HepG2 (cell line): ENCODE measurements around the gene ACSL5.

Source experiments
- ARID3A ChIP-seq: IDR thresholded peaks from 2 replicates; pipeline ENCODE4 v1.6.1; 2012; ENCODE audit warnings: low read depth, low read length, improper control_type of control experiment
- FIP1L1 ChIP-seq: fragments of 200-400 bp; formaldehyde crosslinking; IDR thresholded peaks from 2 replicates; pipeline ENCODE4 v1.6.1; 2018; ENCODE audit warnings: low read depth, mild to moderate bottlenecking, low read length, moderate library complexity, borderline replicate concordance; ENCODE audit not compliant: insufficient read depth
- GLI4 ChIP-seq: sonication (generic); formaldehyde crosslinking; IDR thresholded peaks from 2 replicates; pipeline ENCODE4 v1.5.1; 2020; ENCODE audit warnings: missing genetic modification reagents, mild to moderate bottlenecking, moderate library complexity, borderline replicate concordance
- NFRKB ChIP-seq: fragments of 450-650 bp; IDR thresholded peaks from 2 replicates; pipeline ENCODE4 v1.6.1; 2017
- RFX3 ChIP-seq: IDR thresholded peaks from 2 replicates; pipeline ENCODE4 v1.6.1; 2016; ENCODE audit warnings: missing biosample characterization, missing genetic modification reagents
- SIN3A ChIP-seq: IDR thresholded peaks from 2 replicates; pipeline ENCODE4 v1.6.1; 2011; ENCODE audit warnings: low read depth, mild to moderate bottlenecking, control low read depth, low read length, borderline replicate concordance
- ZNF691 ChIP-seq: sonication (generic); formaldehyde crosslinking; IDR thresholded peaks from 2 replicates; pipeline ENCODE4 v1.4.0; 2020; ENCODE audit warnings: missing genetic modification reagents, low read depth, mild to moderate bottlenecking, borderline replicate concordance
- ZNF724P ChIP-seq: sonication (generic); formaldehyde crosslinking; IDR thresholded peaks from 2 replicates; pipeline ENCODE4 v1.8.0; 2022; ENCODE audit warnings: missing genetic modification reagents, borderline replicate concordance
- ZZZ3 ChIP-seq: sonication (generic); formaldehyde crosslinking; IDR thresholded peaks from 2 replicates; pipeline ENCODE4 v1.4.0; 2020; ENCODE audit warnings: missing genetic modification reagents, mild to moderate bottlenecking, borderline replicate concordance

GRCh38 chr10:112454910-112455779, 81.2 kb downstream of the ACSL5 start:
- TF ChIP-seq ZNF691, result no peak
- no peak for TF ChIP-seq ZNF724P (CRISPR knock-in tag)
- no peak for TF ChIP-seq NFRKB
- no peak for TF ChIP-seq FIP1L1
- no peak for TF ChIP-seq SIN3A
- no peak for TF ChIP-seq ZZZ3 (CRISPR knock-in tag)
- no peak for TF ChIP-seq GLI4 (CRISPR knock-in tag)
- no peak for TF ChIP-seq RFX3
- TF ChIP-seq ARID3A, result no peak
